Measurements from ENCODE around the gene SERPINH1. TPM values are rescaled to one million over a fixed set of nuclear protein-coding genes. Genes with fewer than 3 reads are reported as not detected.

SERPINH1 gene
- total and polyA plus RNA-seq, 3 donors from 2014 or later, result 92.2 to 178 (median 122) TPM

- Histone ChIP-seq H3K4me1 (peaks cover 5% of the 10 kb centered on the region), H3K27me3 (no peaks in the 10 kb centered on the region), H3K27ac (no peak within 1 kb of the TSS), H3K9me3 (no peaks in the 10 kb centered on the region), H3K4me3 (peak within 1 kb of the TSS; percentile 64 to 71), H3K36me3 (ENCODE audit: low read depth, missing control alignments) (no peaks in the 10 kb centered on the region)
- TF ChIP-seq POLR2A (IDR thresholded peaks at IDR 0.05), result no peak
- peak in 2 of 3 experiments; percentile 30 to 50 for TF ChIP-seq CTCF (IDR thresholded peaks at IDR 0.05)
- 1% methylated on average over 99 of the region's 99 CpGs; no CpG with 5 or more reads in 1 of the 2 donors for WGBS, 2 donors
- peak; percentile 79 for DNase-seq
- intact Hi-C loops (cut with DNase I; ENCODE audit: low total_unique reads), result loop anchor here (5.0 kb wide), 1 partner anchor 78 kb away; no protein-coding TSS in a partner anchor
These were observed 36.4 kb upstream of the SERPINH1 start, which contains the start of gene GDPD5 for GRCh38 chr11:75525433-75526191. Gene GDPD5 (minus strand): TSS chr11:75525941. CDS start chr11:75477735, 48,206 bp downstream.

DNA sequence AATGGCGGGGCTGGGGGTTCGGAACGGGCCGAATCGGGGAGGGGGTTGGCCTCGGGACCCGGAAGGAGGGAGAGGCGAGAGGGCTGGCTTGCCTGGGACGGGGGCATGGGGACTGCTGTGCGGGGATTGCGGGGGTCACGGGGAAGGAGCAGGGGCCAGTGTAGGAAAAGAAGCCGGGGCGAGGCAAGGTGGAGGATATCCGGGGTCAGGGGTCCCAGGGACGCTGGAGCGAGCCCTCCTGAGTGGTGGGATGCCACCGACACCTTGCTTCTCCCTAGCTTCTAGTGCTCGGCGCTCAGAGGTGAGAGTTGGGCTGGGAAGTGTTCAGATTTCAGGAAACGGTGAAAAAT, 35.9 kb upstream of the SERPINH1 start:
- H3K36me3 ChIP-seq (ENCODE audit: low read depth, missing control alignments), result no peaks in the 10 kb centered on the region
- DNase-seq, result no peak
- no peak overlapping the region for H3K27ac ChIP-seq
- H3K4me3 ChIP-seq, result peak overlapping the region; percentile 64 to 71
- H3K4me1 ChIP-seq, result peaks cover 5% of the 10 kb centered on the region
- 1 to 2% methylated on average over 12 to 21 of the region's 21 CpGs for WGBS, 2 donors
- no peak for TF ChIP-seq CTCF (IDR thresholded peaks at IDR 0.05)
- no peak for TF ChIP-seq POLR2A (IDR thresholded peaks at IDR 0.05)
- H3K9me3 ChIP-seq, result no peaks in the 10 kb centered on the region
- no peaks in the 10 kb centered on the region for H3K27me3 ChIP-seq
- intact Hi-C loops (cut with DNase I; ENCODE audit: low total_unique reads), result loop anchor here (5.0 kb wide), 1 partner anchor 79 kb away; no protein-coding TSS in a partner anchor

- intact Hi-C loops (cut with DNase I; ENCODE audit: low total_unique reads), result loop anchor here (5.0 kb wide), 1 partner anchor 80 kb away; no protein-coding TSS in a partner anchor
- Histone ChIP-seq H3K27me3 (no peaks in the 10 kb centered on the region), H3K36me3 (ENCODE audit: low read depth, missing control alignments) (no peaks in the 10 kb centered on the region), H3K9me3 (no peaks in the 10 kb centered on the region), H3K4me1 (peaks cover 5% of the 10 kb centered on the region), H3K27ac (no peak overlapping the region), H3K4me3 (no peak overlapping the region)
- WGBS, 2 donors, result 87 to 89% methylated on average over 5 of the region's 5 CpGs
- no peak for DNase-seq
- no peak for TF ChIP-seq CTCF (IDR thresholded peaks at IDR 0.05)
- TF ChIP-seq POLR2A (IDR thresholded peaks at IDR 0.05), result no peak
These were observed 34.9 kb upstream of the SERPINH1 start for GRCh38 chr11:75527130-75527529.

- intact Hi-C loops (cut with DNase I; ENCODE audit: low total_unique reads), result loop anchor here (5.0 kb wide), 1 partner anchor 81 kb away; no protein-coding TSS in a partner anchor
- DNase-seq, result no peak
- no peak for TF ChIP-seq CTCF (IDR thresholded peaks at IDR 0.05)
- TF ChIP-seq POLR2A (IDR thresholded peaks at IDR 0.05), result no peak
- Histone ChIP-seq H3K4me1 (peaks cover 5% of the 10 kb centered on the region), H3K9me3 (no peaks in the 10 kb centered on the region), H3K27ac (no peak overlapping the region), H3K4me3 (no peak overlapping the region), H3K27me3 (no peaks in the 10 kb centered on the region), H3K36me3 (ENCODE audit: low read depth, missing control alignments) (no peaks in the 10 kb centered on the region)
- 51 to 54% methylated on average over 10 of the region's 10 CpGs for WGBS, 2 donors
These were observed 33.9 kb upstream of the SERPINH1 start for GRCh38 chr11:75527938-75528735.

Data from testis (tissue), 3 donors.